Heart right ventricle (tissue), 16 donors: ENCODE data around the gene QSOX1. TPM values are rescaled to one million over a fixed set of nuclear protein-coding genes. Genes with fewer than 3 reads are reported as not detected.

Source experiments
- ATAC-seq, 8 donors: fragments of 200-7000 bp; cut with Tn5 transposase; one replicate each; pipeline ENCODE4 v1.9.1; 2020; ENCODE audit warnings: mild to moderate bottlenecking in 8 of 8, moderate library complexity in 8 of 8, moderate number of reproducible peaks in 1 of 8
- DNase-seq, 2 donors: peaks; one replicate each; pipeline ENCODE4 v3.0.0-alpha.2; 2020
- H3K27ac ChIP-seq, 10 donors: fragments of 200-600 bp; sonication (generic) in 2 of 10; one replicate each; pipeline versions ENCODE4 v1.5.0 to v1.8.0; 2020 to 2022; ENCODE audit warnings: mild to moderate bottlenecking in 3 of 10
- H3K27me3 ChIP-seq, 7 donors: fragments of 200-600 bp; one replicate each; pipeline ENCODE4 v1.8.0; 2021 to 2022; ENCODE audit warnings: mild to moderate bottlenecking in 2 of 7
- H3K36me3 ChIP-seq, 9 donors: fragments of 200-600 bp; sonication (generic) in 1 of 9; one replicate each; pipeline versions ENCODE4 v1.5.0 to v1.8.0; 2020 to 2022; ENCODE audit warnings: mild to moderate bottlenecking in 2 of 9
- H3K4me1 ChIP-seq, 9 donors: fragments of 200-600 bp; sonication (generic) in 1 of 9; one replicate each; pipeline versions ENCODE4 v1.5.0 to v1.8.0; 2020 to 2022; ENCODE audit warnings: mild to moderate bottlenecking in 4 of 9
- H3K4me3 ChIP-seq, 10 donors: fragments of 200-600 bp; sonication (generic) in 2 of 10; one replicate each; pipeline versions ENCODE4 v1.5.0 to v1.8.0; 2020 to 2022; ENCODE audit warnings: mild to moderate bottlenecking in 7 of 10, moderate library complexity in 2 of 10
- H3K9me3 ChIP-seq, 11 donors: fragments of 200-600 bp in 10 of 11; sonication (generic) in 2 of 11; one replicate each; pipeline versions ENCODE4 v1.5.0 to v1.8.0; 2013 to 2022; ENCODE audit warnings: mild to moderate bottlenecking in 2 of 11, control low read depth in 1 of 11, moderate library complexity in 1 of 11
- CTCF ChIP-seq, 9 donors: fragments of 200-600 bp; sonication (generic) in 2 of 9; IDR thresholded peaks; one replicate each; pipeline versions ENCODE4 v1.5.0 to v1.8.0; 2021 to 2022; ENCODE audit warnings: antibody characterized with exemption in 9 of 9, mild to moderate bottlenecking in 5 of 9, moderate library complexity in 1 of 9
- WGBS, 2 donors: extraction: QIAGEN DNeasy Blood & Tissue Kit; methylation state at CpG; one replicate each; pipeline ENCODE4 v1.1.7; 2013; ENCODE audit warnings: inconsistent platforms in 1 of 2; 5-methylcytosine and 5-hydroxymethylcytosine counted together
- intact Hi-C, 10 donors: fragments of 100-400 bp; cut with DNase I; formaldehyde crosslinking; loops; one replicate each; pipeline versions ENCODE4 v1.11.1 to v1.14.2; 2022
- polyA plus RNA-seq, 2 donors: library from polyadenylated mRNA; stranded (reverse); fragments of 200-250 nt; gene quantifications; one replicate each; pipeline ENCODE4 v1.2.3, GENCODE V29; 2013
- total RNA-seq, 10 donors: library from RNA; stranded (reverse); fragmentation: NEBNext Ultra II Directional in 3 of 10; extraction: Animal tissue kit (Norgen Biotek cat#: 25700) in 3 of 10; gene quantifications; one replicate each; pipeline versions ENCODE4 v1.2.1 to v1.2.4, GENCODE V29; 2021 to 2023
- donor health status: Arrhythmogenic right ventricular cardiomyopathy.
- donor health status: ischemic (EF 13 %, LVEDD 7.1; RV severe dilation, severe dysfunction).
- donor health status: healthy with polysubstance abuse.
- donor health status: DM: no; HTN: yes; CAD: no.
- donor health status: DM: no; HTN: no; CAD: no.
- donor health status: ischemic (EF 25% LVEDD 6.9; RV normal size, moderate dysfunction).
- donor health status: ischemic (EF 25% LVEDD 5.7; RV mildly dilated, moderate dysfunction).
- donor health status: healthy.
- donor health status: DM: yes; HTN: yes; CAD: no.
- donor health status: Ischemic cardiomyopathy.
- donor health status: ischemic (EF 35%, LVEDD 5.7; RV mildly dilated, moderate dysfunction).
- donor health status: nonischemic (EF 11% LVEDD 7.7; RV severe dilation, severe dysfunction).
- donor health status: DM: yes; HTN: yes; CAD: no.
- donor health status: PGD.
- donor health status: ischemic (EF 29% LVEDD 5.4; RV normal size, mild dysfunction).
- donor health status: nonischemic (EF 23%, LVEDD 6.1; RV moderate dilation, normal function).

The QSOX1 gene
- total and polyA plus RNA-seq, 12 donors = 43.5 to 198 (median 84.6) TPM

- Histone ChIP-seq H3K36me3 (no peaks in the 10 kb centered on the region), H3K27me3 (no peaks in the 10 kb centered on the region), H3K4me3 (no peak overlapping the region), H3K4me1 (peaks cover 0 to 5% (median 0%) of the 10 kb centered on the region in 9 donors), H3K27ac (no peak overlapping the region), H3K9me3 (peaks cover 0 to 8% (median 0%) of the 10 kb centered on the region in 11 donors)
- intact Hi-C loops = no loop called here
- ATAC-seq (no peak), DNase-seq (no peak)
- 84 to 89% methylated on average over 6 of the region's 6 CpGs for WGBS, 2 donors
- no peak for TF ChIP-seq CTCF (IDR thresholded peaks at IDR 0.05)
These were observed 13.2 kb upstream of the QSOX1 start for GRCh38 chr1:180141381-180141934.

GRCh38 chr1:180143359-180143758 is 11.3 kb upstream of the QSOX1 start:
- ATAC-seq (no peak), DNase-seq (no peak)
- H3K9me3 ChIP-seq = no peaks in the 10 kb centered on the region
- no peaks in the 10 kb centered on the region for H3K36me3 ChIP-seq
- intact Hi-C loops = no loop called here
- no peak overlapping the region for H3K4me3 ChIP-seq
- H3K4me1 ChIP-seq = peaks cover 0 to 5% (median 0%) of the 10 kb centered on the region in 9 donors
- no peaks in the 10 kb centered on the region for H3K27me3 ChIP-seq
- H3K27ac ChIP-seq = no peak overlapping the region
- no peak for TF ChIP-seq CTCF (IDR thresholded peaks at IDR 0.05)
- 76 to 78% methylated on average over 3 of the region's 3 CpGs for WGBS, 2 donors

GRCh38 chr1:180144659-180145357 is 9.9 kb upstream of the QSOX1 start:
- Histone ChIP-seq H3K27me3 (no peaks in the 10 kb centered on the region), H3K27ac (peak overlapping the region in 2 of 10 donors; percentile 0 to 33), H3K4me1 (peaks cover 0 to 5% (median 0%) of the 10 kb centered on the region in 9 donors), H3K4me3 (no peak overlapping the region), H3K9me3 (no peaks in the 10 kb centered on the region), H3K36me3 (no peaks in the 10 kb centered on the region)
- intact Hi-C loops = no loop called here
- peak in 1 of 8 donors; percentile 17 for ATAC-seq
- no peak for DNase-seq
- WGBS, 2 donors = 63 to 74% methylated on average over 6 of the region's 6 CpGs
- no peak for TF ChIP-seq CTCF (IDR thresholded peaks at IDR 0.05)

GRCh38 chr1:180145446-180145845 is 9.2 kb upstream of the QSOX1 start:
- peak overlapping the region in 1 of 10 donors; percentile 0 for H3K27ac ChIP-seq
- ATAC-seq (no peak), DNase-seq (no peak)
- intact Hi-C loops = no loop called here
- TF ChIP-seq CTCF (IDR thresholded peaks at IDR 0.05) = no peak
- 94 to 96% methylated on average over 3 of the region's 3 CpGs for WGBS, 2 donors
- no peaks in the 10 kb centered on the region for H3K36me3 ChIP-seq
- H3K9me3 ChIP-seq = no peaks in the 10 kb centered on the region
- no peak overlapping the region for H3K4me3 ChIP-seq
- H3K27me3 ChIP-seq = no peaks in the 10 kb centered on the region
- peaks cover 0 to 5% (median 0%) of the 10 kb centered on the region in 9 donors for H3K4me1 ChIP-seq
